Measurements from ENCODE around the gene WDR77. TPM values are rescaled to one million over a fixed set of nuclear protein-coding genes. Genes with fewer than 3 reads are reported as not detected.

WDR77 gene
- total and polyA plus RNA-seq, 2 of the 13 experiments (the other 11 are each of a cell fraction or from before 2014, with no cell fraction given): 90.6 to 108 TPM

GRCh38 chr1:111417755-111418154 lies 31.3 kb downstream of the WDR77 start (continued):
- TF ChIP-seq MTERF4 (CRISPR knock-in tag; IDR thresholded peaks at IDR 0.05) (no peak), IKZF5 (CRISPR knock-in tag; IDR thresholded peaks at IDR 0.05) (peak; percentile 74; the same call in 1 of the 2 replicates), ARID2 (CRISPR knock-in tag; IDR thresholded peaks at IDR 0.05; ENCODE audit: borderline replicate concordance) (no peak), ZBTB8A (CRISPR knock-in tag; IDR thresholded peaks at IDR 0.05; ENCODE audit: borderline replicate concordance, low read depth) (no peak), ZFP36L2 (CRISPR knock-in tag; IDR thresholded peaks at IDR 0.05) (no peak), ZNF7 (CRISPR knock-in tag; IDR thresholded peaks at IDR 0.05) (no peak), ZBTB43 (CRISPR knock-in tag; conservative IDR thresholded peaks at IDR 0.05) (no peak), NFRKB (IDR thresholded peaks at IDR 0.05) (no peak), ZNF709 (CRISPR knock-in tag; IDR thresholded peaks at IDR 0.05) (no peak), ZFP62 (CRISPR knock-in tag; IDR thresholded peaks at IDR 0.05) (no peak), HOXA9 (CRISPR knock-in tag; IDR thresholded peaks at IDR 0.05; ENCODE audit: borderline replicate concordance) (no peak), ZNF788 (CRISPR knock-in tag; IDR thresholded peaks at IDR 0.05; ENCODE audit: borderline replicate concordance) (0 out of 2 replicates have a peak, but pooled peaks have one; percentile 31), KDM4B (CRISPR knock-in tag; IDR thresholded peaks at IDR 0.05) (0 out of 2 replicates have a peak, but pooled peaks have one; percentile 34), ZNF549 (CRISPR knock-in tag; IDR thresholded peaks at IDR 0.05) (no peak), ZNF850 (CRISPR knock-in tag; conservative IDR thresholded peaks at IDR 0.05) (no peak), ZNF501 (CRISPR knock-in tag; IDR thresholded peaks at IDR 0.05) (no peak), EEA1 (CRISPR knock-in tag; IDR thresholded peaks at IDR 0.05; ENCODE audit: borderline replicate concordance) (no peak), RBFOX2 (IDR thresholded peaks at IDR 0.05; ENCODE audit: low read depth, low read length) (no peak), NAIF1 (CRISPR knock-in tag; IDR thresholded peaks at IDR 0.05; ENCODE audit: borderline replicate concordance) (no peak), ZNF430 (CRISPR knock-in tag; IDR thresholded peaks at IDR 0.05) (no peak), ZNF317 (CRISPR knock-in tag; IDR thresholded peaks at IDR 0.05) (no peak), PTBP1 (IDR thresholded peaks at IDR 0.05; ENCODE audit: low read depth, low read length, poor library complexity, severe bottlenecking) (no peak), HDAC6 (IDR thresholded peaks at IDR 0.05; ENCODE audit: low read depth, low read length) (no peak), TRIM24 (CRISPR knock-in tag; IDR thresholded peaks at IDR 0.05) (0 out of 2 replicates have a peak, but pooled peaks have one; percentile 50), PRDM10 (CRISPR knock-in tag; IDR thresholded peaks at IDR 0.05; ENCODE audit: low read depth) (no peak), ZNF343 (CRISPR knock-in tag; IDR thresholded peaks at IDR 0.05) (no peak)

Measured in HepG2 (cell line).